ENCODE data around the gene PPP6R1. TPM values are rescaled to one million over a fixed set of nuclear protein-coding genes. Genes with fewer than 3 reads are reported as not detected.

Gene PPP6R1
- total and polyA plus RNA-seq, 2 of the 13 experiments (the other 11 are each of a cell fraction or from before 2014, with no cell fraction given): 25.8 to 54.0 TPM

DNA sequence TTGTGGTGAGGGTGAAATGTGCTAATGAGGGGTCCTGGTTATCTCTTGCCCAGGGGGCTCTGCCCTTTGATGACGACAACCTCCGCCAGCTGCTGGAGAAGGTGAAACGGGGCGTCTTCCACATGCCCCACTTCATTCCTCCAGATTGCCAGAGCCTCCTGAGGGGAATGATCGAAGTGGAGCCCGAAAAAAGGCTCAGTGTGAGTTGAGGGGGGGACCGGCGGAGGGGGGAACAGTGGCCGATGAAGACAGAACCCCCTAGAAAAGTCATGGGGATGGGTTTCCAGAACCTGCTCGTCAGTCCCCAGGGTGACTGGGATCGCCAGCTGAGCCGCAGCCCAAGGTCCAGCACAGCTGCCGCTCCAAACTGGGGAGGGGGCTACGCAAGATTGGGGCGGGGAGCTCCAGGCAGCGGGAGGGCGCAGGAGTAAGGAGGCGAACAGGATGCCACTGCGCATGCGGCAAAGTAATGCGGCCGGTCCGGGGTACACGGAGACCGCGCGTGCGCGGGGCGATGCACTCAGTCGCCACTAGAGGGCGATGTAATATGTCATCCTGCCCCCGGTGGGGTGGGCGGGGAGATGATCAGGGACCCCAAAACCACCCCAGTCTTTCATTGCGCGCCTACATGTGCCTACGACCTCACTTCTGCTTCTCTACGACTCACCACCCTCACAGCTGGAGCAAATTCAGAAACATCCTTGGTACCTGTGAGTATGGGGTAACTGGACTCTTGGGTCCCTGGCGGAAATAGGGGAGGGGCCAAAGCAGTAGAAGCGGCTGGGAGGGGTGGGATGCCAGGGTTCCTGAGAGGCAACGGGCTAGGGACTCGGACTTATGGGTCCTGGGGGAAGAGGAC, 42.9 kb upstream of the PPP6R1 start (continued):
- TF ChIP-seq, protein P1, sequence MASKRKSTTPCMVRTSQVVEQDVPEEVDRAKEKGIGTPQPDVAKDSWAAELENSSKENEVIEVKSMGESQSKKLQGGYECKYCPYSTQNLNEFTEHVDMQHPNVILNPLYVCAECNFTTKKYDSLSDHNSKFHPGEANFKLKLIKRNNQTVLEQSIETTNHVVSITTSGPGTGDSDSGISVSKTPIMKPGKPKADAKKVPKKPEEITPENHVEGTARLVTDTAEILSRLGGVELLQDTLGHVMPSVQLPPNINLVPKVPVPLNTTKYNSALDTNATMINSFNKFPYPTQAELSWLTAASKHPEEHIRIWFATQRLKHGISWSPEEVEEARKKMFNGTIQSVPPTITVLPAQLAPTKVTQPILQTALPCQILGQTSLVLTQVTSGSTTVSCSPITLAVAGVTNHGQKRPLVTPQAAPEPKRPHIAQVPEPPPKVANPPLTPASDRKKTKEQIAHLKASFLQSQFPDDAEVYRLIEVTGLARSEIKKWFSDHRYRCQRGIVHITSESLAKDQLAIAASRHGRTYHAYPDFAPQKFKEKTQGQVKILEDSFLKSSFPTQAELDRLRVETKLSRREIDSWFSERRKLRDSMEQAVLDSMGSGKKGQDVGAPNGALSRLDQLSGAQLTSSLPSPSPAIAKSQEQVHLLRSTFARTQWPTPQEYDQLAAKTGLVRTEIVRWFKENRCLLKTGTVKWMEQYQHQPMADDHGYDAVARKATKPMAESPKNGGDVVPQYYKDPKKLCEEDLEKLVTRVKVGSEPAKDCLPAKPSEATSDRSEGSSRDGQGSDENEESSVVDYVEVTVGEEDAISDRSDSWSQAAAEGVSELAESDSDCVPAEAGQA (IDR thresholded peaks at IDR 0.05; ENCODE audit: low read depth): no peak
- TF ChIP-seq, protein P1 (CRISPR knock-in tag; IDR thresholded peaks at IDR 0.05; ENCODE audit: borderline replicate concordance): no peak
- no peak for TF ChIP-seq ZNF713 (CRISPR knock-in tag; IDR thresholded peaks at IDR 0.05)
- peak; percentile 5; the same call in 1 of the 2 replicates for TF ChIP-seq TBX2 (CRISPR knock-in tag; IDR thresholded peaks at IDR 0.05; ENCODE audit: borderline replicate concordance)
- TF ChIP-seq U2AF2 (IDR thresholded peaks at IDR 0.05; ENCODE audit: low read depth, low read length): no peak
- no peak for TF ChIP-seq PRMT3 (CRISPR knock-in tag; IDR thresholded peaks at IDR 0.05; ENCODE audit: borderline replicate concordance, low read depth)
- TF ChIP-seq, protein P2, sequence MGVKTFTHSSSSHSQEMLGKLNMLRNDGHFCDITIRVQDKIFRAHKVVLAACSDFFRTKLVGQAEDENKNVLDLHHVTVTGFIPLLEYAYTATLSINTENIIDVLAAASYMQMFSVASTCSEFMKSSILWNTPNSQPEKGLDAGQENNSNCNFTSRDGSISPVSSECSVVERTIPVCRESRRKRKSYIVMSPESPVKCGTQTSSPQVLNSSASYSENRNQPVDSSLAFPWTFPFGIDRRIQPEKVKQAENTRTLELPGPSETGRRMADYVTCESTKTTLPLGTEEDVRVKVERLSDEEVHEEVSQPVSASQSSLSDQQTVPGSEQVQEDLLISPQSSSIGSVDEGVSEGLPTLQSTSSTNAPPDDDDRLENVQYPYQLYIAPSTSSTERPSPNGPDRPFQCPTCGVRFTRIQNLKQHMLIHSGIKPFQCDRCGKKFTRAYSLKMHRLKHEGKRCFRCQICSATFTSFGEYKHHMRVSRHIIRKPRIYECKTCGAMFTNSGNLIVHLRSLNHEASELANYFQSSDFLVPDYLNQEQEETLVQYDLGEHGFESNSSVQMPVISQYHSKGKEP (CRISPR knock-in tag; IDR thresholded peaks at IDR 0.05): no peak
- no peak for TF ChIP-seq TCF12 (IDR thresholded peaks at IDR 0.05)
- TF ChIP-seq TCF12 (CRISPR knock-in tag; IDR thresholded peaks at IDR 0.05): no peak
- TF ChIP-seq, protein P3, sequence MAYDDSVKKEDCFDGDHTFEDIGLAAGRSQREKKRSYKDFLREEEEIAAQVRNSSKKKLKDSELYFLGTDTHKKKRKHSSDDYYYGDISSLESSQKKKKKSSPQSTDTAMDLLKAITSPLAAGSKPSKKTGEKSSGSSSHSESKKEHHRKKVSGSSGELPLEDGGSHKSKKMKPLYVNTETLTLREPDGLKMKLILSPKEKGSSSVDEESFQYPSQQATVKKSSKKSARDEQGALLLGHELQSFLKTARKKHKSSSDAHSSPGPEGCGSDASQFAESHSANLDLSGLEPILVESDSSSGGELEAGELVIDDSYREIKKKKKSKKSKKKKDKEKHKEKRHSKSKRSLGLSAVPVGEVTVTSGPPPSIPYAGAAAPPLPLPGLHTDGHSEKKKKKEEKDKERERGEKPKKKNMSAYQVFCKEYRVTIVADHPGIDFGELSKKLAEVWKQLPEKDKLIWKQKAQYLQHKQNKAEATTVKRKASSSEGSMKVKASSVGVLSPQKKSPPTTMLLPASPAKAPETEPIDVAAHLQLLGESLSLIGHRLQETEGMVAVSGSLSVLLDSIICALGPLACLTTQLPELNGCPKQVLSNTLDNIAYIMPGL (CRISPR knock-in tag; IDR thresholded peaks at IDR 0.05; ENCODE audit: borderline replicate concordance in 1 of 2, low read depth in 1 of 2): peak; percentile 59 to 66
- no peak for TF ChIP-seq ZFP36L1 (CRISPR knock-in tag; IDR thresholded peaks at IDR 0.05)
- TF ChIP-seq ZNF468 (CRISPR knock-in tag; IDR thresholded peaks at IDR 0.05): no peak
- TF ChIP-seq ZNF160 (CRISPR knock-in tag; IDR thresholded peaks at IDR 0.05): 0 out of 2 replicates have a peak, but pooled peaks have one; percentile 31
- no peak for TF ChIP-seq ETV6 (CRISPR knock-in tag; conservative IDR thresholded peaks at IDR 0.05)
- TF ChIP-seq, protein P4, sequence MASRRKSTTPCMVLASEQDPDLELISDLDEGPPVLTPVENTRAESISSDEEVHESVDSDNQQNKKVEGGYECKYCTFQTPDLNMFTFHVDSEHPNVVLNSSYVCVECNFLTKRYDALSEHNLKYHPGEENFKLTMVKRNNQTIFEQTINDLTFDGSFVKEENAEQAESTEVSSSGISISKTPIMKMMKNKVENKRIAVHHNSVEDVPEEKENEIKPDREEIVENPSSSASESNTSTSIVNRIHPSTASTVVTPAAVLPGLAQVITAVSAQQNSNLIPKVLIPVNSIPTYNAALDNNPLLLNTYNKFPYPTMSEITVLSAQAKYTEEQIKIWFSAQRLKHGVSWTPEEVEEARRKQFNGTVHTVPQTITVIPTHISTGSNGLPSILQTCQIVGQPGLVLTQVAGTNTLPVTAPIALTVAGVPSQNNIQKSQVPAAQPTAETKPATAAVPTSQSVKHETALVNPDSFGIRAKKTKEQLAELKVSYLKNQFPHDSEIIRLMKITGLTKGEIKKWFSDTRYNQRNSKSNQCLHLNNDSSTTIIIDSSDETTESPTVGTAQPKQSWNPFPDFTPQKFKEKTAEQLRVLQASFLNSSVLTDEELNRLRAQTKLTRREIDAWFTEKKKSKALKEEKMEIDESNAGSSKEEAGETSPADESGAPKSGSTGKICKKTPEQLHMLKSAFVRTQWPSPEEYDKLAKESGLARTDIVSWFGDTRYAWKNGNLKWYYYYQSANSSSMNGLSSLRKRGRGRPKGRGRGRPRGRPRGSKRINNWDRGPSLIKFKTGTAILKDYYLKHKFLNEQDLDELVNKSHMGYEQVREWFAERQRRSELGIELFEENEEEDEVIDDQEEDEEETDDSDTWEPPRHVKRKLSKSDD (CRISPR knock-in tag; IDR thresholded peaks at IDR 0.05; ENCODE audit: low read depth): no peak
- no peak for TF ChIP-seq SCMH1 (CRISPR knock-in tag; IDR thresholded peaks at IDR 0.05; ENCODE audit: borderline replicate concordance)
